Activated T-cell treated with anti-CD3 and anti-CD28 coated beads for 24 hours (primary cell): Measurements from ENCODE around the gene PTPN12.

Source experiments
- DNase-seq: peaks from one replicate; pipeline ENCODE4 v3.0.0-alpha.2; 2020; ENCODE audit warnings: low read depth

The PTPN12 gene

DNA sequence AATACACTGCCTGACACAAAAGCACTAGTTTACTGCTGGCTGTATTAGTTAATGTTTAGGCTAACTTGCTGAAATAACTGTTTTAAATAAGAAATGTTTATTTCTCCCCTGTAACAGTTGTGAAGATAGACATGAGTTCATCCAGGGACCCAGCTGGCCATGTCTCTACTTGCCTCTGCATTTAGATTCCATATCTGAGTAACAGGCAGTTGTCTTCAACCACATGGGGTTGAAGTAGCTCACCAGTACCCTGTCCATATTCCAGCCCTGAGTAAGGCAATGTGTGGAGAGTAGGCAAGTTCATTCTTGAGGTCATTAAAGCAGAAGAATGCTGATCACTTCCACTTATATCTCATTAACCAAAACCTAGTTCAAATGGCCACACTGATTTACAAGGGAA is 128.1 kb downstream of the PTPN12 start:
- DNase-seq, result no peak

DNA sequence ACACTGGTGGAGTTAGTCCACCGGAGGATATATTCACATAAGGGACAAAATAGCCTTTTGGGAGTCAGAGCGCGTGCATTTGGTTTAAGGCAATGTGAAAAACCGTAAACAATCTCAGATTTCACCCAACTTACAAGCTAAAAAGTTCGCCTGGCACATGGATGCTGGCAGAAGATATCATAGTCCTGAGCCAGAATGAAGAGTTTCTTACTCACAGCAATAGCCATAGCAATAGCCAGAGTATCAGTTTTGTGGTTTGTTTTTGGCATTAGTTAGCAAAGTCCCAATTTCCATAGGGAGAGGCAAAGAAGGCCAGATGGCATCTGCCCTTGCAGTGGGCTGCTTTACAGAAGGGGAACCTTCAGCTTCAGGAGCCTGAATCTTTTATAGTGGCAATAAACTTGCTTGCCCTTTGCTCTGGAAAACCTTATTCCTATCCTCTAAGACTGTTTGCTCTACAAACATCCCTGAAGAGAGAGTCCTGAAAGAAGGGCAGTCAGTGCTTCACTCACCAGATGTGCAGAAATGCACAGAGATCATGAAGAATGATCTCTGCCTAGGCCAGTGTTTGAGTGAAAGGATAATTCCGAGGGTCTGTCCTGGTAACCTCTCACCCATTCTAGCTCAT is 130.5 kb downstream of the PTPN12 start:
- DNase-seq, result no peak

DNA sequence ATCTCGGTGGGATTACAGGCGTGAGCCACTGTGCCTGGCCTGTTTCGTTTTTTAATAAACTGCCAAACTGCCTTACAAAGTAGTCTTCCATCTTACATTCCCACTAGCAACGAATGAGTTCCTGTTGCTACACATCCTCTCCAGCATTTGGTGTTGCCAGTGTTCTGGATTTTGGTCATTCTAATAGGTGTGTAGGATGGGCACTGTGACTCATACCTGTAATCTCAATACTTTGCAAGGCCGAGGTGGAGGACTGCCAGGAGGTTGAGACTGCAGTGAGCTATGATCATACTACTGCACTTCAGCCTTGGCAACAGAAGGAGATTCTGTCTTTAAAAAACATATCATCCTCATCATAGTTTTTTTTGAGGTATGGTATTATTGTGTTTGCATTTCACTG is 137.8 kb downstream of the PTPN12 start:
- DNase-seq, result no peak

DNA sequence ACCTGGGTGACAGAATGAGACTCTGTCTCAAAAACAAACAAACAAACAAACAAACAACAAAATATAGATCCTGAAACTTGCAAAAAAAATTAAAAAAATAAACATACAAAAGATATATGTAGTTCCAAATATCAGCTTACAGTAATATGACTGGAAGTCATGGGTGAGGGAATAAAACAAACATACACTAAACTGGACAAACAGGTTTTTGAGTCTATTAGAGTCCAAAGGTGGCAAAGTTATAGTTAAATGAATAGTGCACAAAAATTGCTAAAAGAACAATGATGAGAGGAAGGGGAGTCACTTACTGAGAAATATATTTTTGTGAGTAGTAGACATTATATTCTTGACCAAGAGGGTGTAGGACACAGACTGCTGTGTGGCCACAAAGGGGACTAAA is 142.5 kb downstream of the PTPN12 start:
- no peak for DNase-seq

DNA sequence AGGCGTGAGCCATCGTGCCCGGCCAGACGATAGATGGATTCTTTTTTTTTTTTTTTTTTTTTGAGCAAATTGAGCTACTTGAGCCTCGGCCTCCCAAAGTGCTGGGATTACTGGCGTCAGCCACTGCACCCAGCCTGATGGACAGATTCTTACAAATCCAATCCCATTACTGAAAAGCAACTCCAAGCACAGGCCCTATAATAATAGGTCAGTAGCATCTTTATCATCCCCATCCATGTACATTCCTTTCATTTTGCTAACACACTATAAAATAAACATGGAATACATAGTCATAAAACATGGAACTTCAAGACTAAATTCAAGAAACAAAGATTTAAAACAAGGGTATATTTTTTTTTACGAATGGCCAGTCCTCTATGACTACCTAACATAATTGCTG is 143.2 kb downstream of the PTPN12 start:
- DNase-seq, result no peak

DNA sequence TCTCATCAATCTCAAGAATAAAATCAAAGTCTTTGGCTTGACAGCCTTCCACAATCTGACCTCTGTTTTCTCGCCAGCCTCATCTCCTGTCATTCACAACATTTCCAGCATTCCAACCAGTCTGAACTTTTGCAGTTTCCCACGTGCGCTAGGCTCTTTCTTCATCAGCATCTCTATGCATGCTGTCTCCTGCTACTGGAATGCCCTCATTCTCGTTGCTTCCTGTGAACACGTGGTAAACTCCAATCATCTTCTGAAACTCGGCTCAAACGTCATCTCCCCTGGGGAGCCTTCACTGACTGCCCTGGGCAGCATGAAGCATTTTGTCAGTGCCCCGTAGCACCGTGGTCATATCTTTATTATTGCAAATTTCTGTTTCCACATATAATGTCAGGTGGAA is 146.9 kb downstream of the PTPN12 start:
- no peak for DNase-seq

DNA sequence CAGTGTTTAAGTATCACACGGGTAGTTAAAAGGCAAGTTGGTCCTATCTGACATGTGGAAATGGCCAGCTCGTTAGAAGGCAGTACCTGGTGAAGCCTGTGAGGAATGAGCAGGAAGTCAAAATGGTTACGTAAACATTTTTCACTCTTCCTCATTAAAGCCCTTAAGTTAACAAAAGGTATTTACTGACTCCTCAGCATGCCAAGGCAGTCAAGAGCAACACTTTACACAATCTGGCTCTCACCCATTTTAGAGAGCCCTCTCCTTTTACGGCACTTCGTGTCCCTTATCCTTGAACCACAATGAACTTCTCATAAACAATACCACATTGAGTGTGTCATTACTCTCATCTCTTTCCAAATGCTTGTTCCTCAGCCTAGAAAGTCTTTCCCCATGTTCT is 148.1 kb downstream of the PTPN12 start:
- no peak for DNase-seq

DNA sequence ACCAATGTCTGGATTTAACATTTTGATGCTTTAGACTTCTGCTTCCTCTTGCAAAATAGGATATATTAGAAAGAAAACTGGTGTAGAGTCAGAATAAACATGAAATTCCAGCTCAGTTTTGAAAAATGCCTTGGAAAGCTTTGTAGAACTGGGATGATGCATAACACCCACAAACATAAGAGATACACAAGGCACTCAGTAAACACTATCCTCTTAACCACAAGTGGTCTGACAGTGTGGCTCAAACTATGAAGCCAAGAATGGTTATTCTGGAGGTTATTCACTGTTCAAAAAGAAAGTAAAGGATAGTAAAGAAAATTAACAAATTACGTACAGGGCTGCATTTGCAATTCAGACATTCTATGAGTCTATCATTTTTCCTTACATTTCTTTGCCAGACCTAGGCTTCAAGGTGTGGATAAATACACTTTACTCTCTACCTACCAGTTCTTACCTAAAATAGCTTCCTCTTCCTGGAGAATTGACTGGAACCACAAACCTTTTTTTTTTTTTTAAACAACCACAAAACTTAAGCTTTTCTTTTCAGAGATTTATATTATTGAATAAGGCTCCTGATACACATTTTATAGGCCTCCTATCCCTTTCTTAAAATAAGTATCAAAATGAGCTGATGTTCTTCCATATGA is 150.1 kb downstream of the PTPN12 start:
- no peak for DNase-seq

DNA sequence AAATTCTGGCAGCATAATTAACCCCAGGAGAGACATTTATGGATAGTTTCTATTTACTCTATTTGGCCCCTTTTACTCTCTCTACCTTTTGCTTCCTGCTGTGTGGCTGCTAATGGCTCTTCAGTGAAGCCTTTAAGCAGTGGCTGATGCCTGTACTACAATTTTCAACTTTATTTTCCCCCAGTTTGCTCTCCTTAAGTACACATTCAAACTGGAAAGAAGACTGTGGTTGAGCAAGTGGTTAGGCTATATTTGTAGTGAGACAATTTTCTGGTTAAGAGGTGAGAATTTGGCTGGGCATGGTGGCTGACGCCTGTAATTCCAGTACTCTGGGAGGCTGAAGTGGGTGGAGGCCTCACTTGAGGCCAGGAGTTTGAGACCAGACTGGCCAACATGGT is 150.7 kb downstream of the PTPN12 start:
- DNase-seq, result no peak
